WTC11 (cell line): ENCODE measurements around the gene PDCD1LG2. TPM values are rescaled to one million over a fixed set of nuclear protein-coding genes. Genes with fewer than 3 reads are reported as not detected.

Experiments
- ATAC-seq: fragments of 200-7000 bp; cut with Tn5 transposase; 2 replicates; pipeline ENCODE4 v1.10.0; 2021; ENCODE audit warnings: mild to moderate bottlenecking, moderate library complexity
- CTCF ChIA-PET: fragments of 300-600 bp; sonication (Branson Sonifier 250); formaldehyde crosslinking; loops from one replicate; lab custom pipeline; 2021; ENCODE audit warnings: antibody characterized with exemption; lab: Charles Lee
- POLR2A ChIA-PET: fragments of 350-600 bp; sonication (Branson Sonifier 250); formaldehyde crosslinking; loops from one replicate; lab custom pipeline; 2021; ENCODE audit warnings: antibody characterized with exemption; lab: Charles Lee
- DNase-seq: peaks from one replicate; pipeline ENCODE4 v3.0.0; 2021; ENCODE audit warnings: low spot score
- H3K27ac Mint-ChIP-seq: 2 replicates; pipeline ENCODE4 v1.8.0; 2021; ENCODE audit warnings: mixed read lengths
- H3K27me3 Mint-ChIP-seq: 2 replicates; pipeline ENCODE4 v1.8.0; 2021; ENCODE audit warnings: low read depth, mild to moderate bottlenecking, moderate library complexity, mixed read lengths
- H3K36me3 Mint-ChIP-seq: 2 replicates; pipeline ENCODE4 v1.8.0; 2021; ENCODE audit warnings: mixed read lengths
- H3K4me1 Mint-ChIP-seq: 2 replicates; pipeline ENCODE4 v1.8.0; 2022; ENCODE audit warnings: mixed read lengths
- H3K4me3 Mint-ChIP-seq: 2 replicates; pipeline ENCODE4 v1.8.0; 2021; ENCODE audit warnings: mild to moderate bottlenecking, moderate library complexity, mixed read lengths
- H3K9me3 Mint-ChIP-seq: 2 replicates; pipeline ENCODE4 v1.8.0; 2021; ENCODE audit warnings: mixed read lengths
- ATF2 ChIP-seq: sonication (generic); formaldehyde crosslinking; IDR thresholded peaks from 2 replicates; pipeline ENCODE4 v1.8.1; 2022; ENCODE audit warnings: low read depth, missing genetic modification reagents, borderline replicate concordance
- CREB1 ChIP-seq: sonication (generic); formaldehyde crosslinking; IDR thresholded peaks from 2 replicates; pipeline ENCODE4 v1.8.0; 2023; ENCODE audit warnings: mild to moderate bottlenecking, missing genetic modification reagents
- ERG ChIP-seq: fragments of 250-450 bp; sonication (Bioruptor Pico); IDR thresholded peaks from 2 replicates; pipeline ENCODE4 v1.8.0; 2021; ENCODE audit warnings: mild to moderate bottlenecking
- ESRRA ChIP-seq: sonication (generic); formaldehyde crosslinking; IDR thresholded peaks from 2 replicates; pipeline ENCODE4 v1.8.1; 2022; ENCODE audit warnings: mild to moderate bottlenecking, missing genetic modification reagents, borderline replicate concordance
- KAT7 ChIP-seq: sonication (generic); formaldehyde crosslinking; IDR thresholded peaks from 2 replicates; pipeline ENCODE4 v1.8.1; 2023; ENCODE audit warnings: missing genetic modification reagents, mild to moderate bottlenecking, borderline replicate concordance
- NFATC4 ChIP-seq: fragments of 250-450 bp; sonication (Bioruptor Pico); IDR thresholded peaks from 2 replicates; pipeline ENCODE4 v1.9.0; 2021; ENCODE audit warnings: mild to moderate bottlenecking
- NR3C1 ChIP-seq: sonication (generic); formaldehyde crosslinking; conservative IDR thresholded peaks from 2 replicates; pipeline ENCODE4 v1.8.1; 2023; ENCODE audit warnings: low read depth, mild to moderate bottlenecking, missing genetic modification reagents
- PRRX2 ChIP-seq: fragments of 250-450 bp; sonication (Bioruptor Pico); IDR thresholded peaks from 2 replicates; pipeline ENCODE4 v1.8.0; 2021; ENCODE audit warnings: mild to moderate bottlenecking
- RELA ChIP-seq: sonication (generic); formaldehyde crosslinking; IDR thresholded peaks from 2 replicates; pipeline ENCODE4 v1.8.1; 2022; ENCODE audit warnings: missing genetic modification reagents, mild to moderate bottlenecking, borderline replicate concordance
- RORB ChIP-seq: fragments of 250-450 bp; sonication (Bioruptor Pico); IDR thresholded peaks from 2 replicates; pipeline ENCODE4 v1.9.0; 2021; ENCODE audit warnings: mild to moderate bottlenecking
- SMAD4 ChIP-seq: sonication (generic); formaldehyde crosslinking; IDR thresholded peaks from 2 replicates; pipeline ENCODE4 v1.8.0; 2022; ENCODE audit warnings: mild to moderate bottlenecking, missing genetic modification reagents
- SOX15 ChIP-seq: fragments of 250-450 bp; sonication (Bioruptor Pico); IDR thresholded peaks from 2 replicates; pipeline ENCODE4 v1.9.0; 2021; ENCODE audit warnings: mild to moderate bottlenecking
- SP1 ChIP-seq: sonication (generic); formaldehyde crosslinking; conservative IDR thresholded peaks from 2 replicates; pipeline ENCODE4 v1.8.1; 2022; ENCODE audit warnings: missing genetic modification reagents
- ZNF317 ChIP-seq: sonication (generic); formaldehyde crosslinking; IDR thresholded peaks from 2 replicates; pipeline ENCODE4 v1.8.1; 2023; ENCODE audit warnings: low read depth, mild to moderate bottlenecking, moderate library complexity, missing genetic modification reagents, borderline replicate concordance
- total RNA-seq: library from RNA; stranded (reverse); gene quantifications from 3 replicates; pipeline ENCODE4 v1.2.3, GENCODE V29; 2021
- TF ChIP-seq, protein P1 (sequence below): sonication (generic); formaldehyde crosslinking; IDR thresholded peaks from 2 replicates; pipeline ENCODE4 v1.8.1; 2022; ENCODE audit warnings: mild to moderate bottlenecking, moderate library complexity, missing genetic modification reagents
- TF ChIP-seq, protein P2 (sequence below): sonication (generic); formaldehyde crosslinking; IDR thresholded peaks from 2 replicates; pipeline ENCODE4 v1.8.1; 2023; ENCODE audit warnings: mild to moderate bottlenecking, moderate library complexity, missing genetic modification reagents
- TF ChIP-seq, protein P3 (sequence below): fragments of 250-450 bp; sonication (Bioruptor Pico); IDR thresholded peaks from 2 replicates; pipeline ENCODE4 v1.9.0; 2021; ENCODE audit warnings: mild to moderate bottlenecking, borderline replicate concordance

The PDCD1LG2 gene
- total RNA-seq, 1 experiment from 2014 or later = not detected

DNA sequence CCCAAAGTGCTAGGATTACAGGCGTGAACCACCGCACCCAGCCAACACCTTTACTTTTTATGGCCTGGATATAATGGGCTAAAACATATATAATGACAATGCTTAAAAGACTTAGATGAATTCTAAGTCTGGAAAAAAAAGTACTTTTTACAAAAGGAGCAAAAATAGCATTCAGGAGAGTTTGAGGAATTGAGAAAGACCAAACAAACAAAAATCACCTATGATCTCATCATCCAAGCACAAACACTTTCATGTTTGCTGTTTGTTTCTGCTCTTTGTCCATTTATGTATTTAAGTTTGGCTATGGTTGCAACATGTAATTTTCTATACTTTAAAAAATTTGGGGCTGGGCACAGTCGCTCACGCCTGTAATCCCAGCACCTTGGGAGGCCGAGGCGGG, 63.8 kb downstream of the PDCD1LG2 start:
- no peak for DNase-seq
- Mint-ChIP-seq H3K4me3 (no peak overlapping the region), H3K36me3 (no peaks in the 10 kb centered on the region), H3K4me1 (peaks cover 6% of the 10 kb centered on the region), H3K27me3 (no peaks in the 10 kb centered on the region)
- POLR2A ChIA-PET = no interaction called here
- no peak for ATAC-seq
- no peak for TF ChIP-seq ESRRA (CRISPR knock-in tag)
- no peak for TF ChIP-seq CREB1 (CRISPR knock-in tag)
- TF ChIP-seq RELA (CRISPR knock-in tag) = no peak
- no peak for TF ChIP-seq KAT7 (CRISPR knock-in tag)
- TF ChIP-seq SOX15 (CRISPR knock-in tag) = no peak
- TF ChIP-seq, all 79 proteins: peak for 0
- Mint-ChIP-seq H3K27ac (no peak overlapping the region), H3K9me3 (peaks cover 6% of the 10 kb centered on the region)
- CTCF ChIA-PET = interaction anchor here (0.9 to 1.6 kb wide), 3 partner anchors 26 to 388 kb away, joined by 3 to 9 read pairs (median 3); partner anchors contain the start of genes CD274 and INSL6

- CTCF ChIA-PET = interaction anchor here (0.9 to 1.6 kb wide), 4 partner anchors 25 to 389 kb away, joined by 3 to 9 read pairs (median 3); partner anchors contain the start of genes CD274 and INSL6
- H3K4me3 Mint-ChIP-seq = no peak overlapping the region
Measured at GRCh38 chr9:5575000-5575399, 64.7 kb downstream of the PDCD1LG2 start.

DNA sequence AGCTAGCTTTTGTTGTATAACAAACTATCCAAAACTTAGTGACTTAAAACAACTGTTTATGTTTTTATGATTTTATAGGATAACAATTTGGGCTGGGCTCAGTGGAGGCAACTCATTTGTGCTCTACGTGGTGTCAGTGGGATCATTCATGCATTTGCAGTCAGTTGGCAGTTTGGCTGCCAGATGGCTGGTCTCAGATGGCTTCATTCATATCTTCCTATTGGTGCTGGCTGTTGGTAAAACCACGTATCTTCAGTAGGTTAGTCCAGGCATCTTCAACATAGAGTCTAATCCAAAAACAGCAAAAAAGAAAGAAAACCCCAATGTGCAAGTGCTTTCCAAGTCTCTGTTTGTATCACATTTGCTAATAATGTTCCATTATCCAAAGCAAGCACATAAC, 66.9 kb downstream of the PDCD1LG2 start:
- H3K9me3 Mint-ChIP-seq = peaks cover 26% of the 10 kb centered on the region
- no peak overlapping the region for H3K4me3 Mint-ChIP-seq
- no peaks in the 10 kb centered on the region for H3K27me3 Mint-ChIP-seq
- ChIA-PET POLR2A (no interaction called here), CTCF (interaction anchor here (1.7 kb wide), 1 partner anchor 23 kb away, joined by 5 read pairs; no protein-coding TSS in a partner anchor)
- DNase-seq (no peak), ATAC-seq (no peak)
- H3K36me3 Mint-ChIP-seq = peaks cover 2% of the 10 kb centered on the region; the same call in 1 of the 2 replicates
- H3K4me1 Mint-ChIP-seq = peaks cover 5% of the 10 kb centered on the region; the same call in 1 of the 2 replicates
- H3K27ac Mint-ChIP-seq = no peak overlapping the region
- TF ChIP-seq SMAD4 (CRISPR knock-in tag) = no peak
- no peak for TF ChIP-seq ERG (CRISPR knock-in tag)
- TF ChIP-seq PRRX2 (CRISPR knock-in tag) = no peak
- TF ChIP-seq, protein P1, sequence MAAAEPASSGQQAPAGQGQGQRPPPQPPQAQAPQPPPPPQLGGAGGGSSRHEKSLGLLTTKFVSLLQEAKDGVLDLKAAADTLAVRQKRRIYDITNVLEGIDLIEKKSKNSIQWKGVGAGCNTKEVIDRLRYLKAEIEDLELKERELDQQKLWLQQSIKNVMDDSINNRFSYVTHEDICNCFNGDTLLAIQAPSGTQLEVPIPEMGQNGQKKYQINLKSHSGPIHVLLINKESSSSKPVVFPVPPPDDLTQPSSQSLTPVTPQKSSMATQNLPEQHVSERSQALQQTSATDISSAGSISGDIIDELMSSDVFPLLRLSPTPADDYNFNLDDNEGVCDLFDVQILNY (CRISPR knock-in tag) = no peak
- TF ChIP-seq ATF2 (CRISPR knock-in tag) = no peak

More at GRCh38 chr9:5575000-5575399, 64.7 kb downstream of the PDCD1LG2 start:
- Mint-ChIP-seq H3K4me1 (peaks cover 4% of the 10 kb centered on the region), H3K27me3 (no peaks in the 10 kb centered on the region), H3K9me3 (peaks cover 11% of the 10 kb centered on the region), H3K27ac (no peak overlapping the region), H3K36me3 (no peaks in the 10 kb centered on the region)
- POLR2A ChIA-PET = no interaction called here
- DNase-seq = no peak
- no peak for TF ChIP-seq NFATC4 (CRISPR knock-in tag)
- TF ChIP-seq, protein P2, sequence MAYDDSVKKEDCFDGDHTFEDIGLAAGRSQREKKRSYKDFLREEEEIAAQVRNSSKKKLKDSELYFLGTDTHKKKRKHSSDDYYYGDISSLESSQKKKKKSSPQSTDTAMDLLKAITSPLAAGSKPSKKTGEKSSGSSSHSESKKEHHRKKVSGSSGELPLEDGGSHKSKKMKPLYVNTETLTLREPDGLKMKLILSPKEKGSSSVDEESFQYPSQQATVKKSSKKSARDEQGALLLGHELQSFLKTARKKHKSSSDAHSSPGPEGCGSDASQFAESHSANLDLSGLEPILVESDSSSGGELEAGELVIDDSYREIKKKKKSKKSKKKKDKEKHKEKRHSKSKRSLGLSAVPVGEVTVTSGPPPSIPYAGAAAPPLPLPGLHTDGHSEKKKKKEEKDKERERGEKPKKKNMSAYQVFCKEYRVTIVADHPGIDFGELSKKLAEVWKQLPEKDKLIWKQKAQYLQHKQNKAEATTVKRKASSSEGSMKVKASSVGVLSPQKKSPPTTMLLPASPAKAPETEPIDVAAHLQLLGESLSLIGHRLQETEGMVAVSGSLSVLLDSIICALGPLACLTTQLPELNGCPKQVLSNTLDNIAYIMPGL (CRISPR knock-in tag) = no peak
- TF ChIP-seq NR3C1 (CRISPR knock-in tag) = no peak
- TF ChIP-seq ZNF317 (CRISPR knock-in tag) = no peak
- TF ChIP-seq, protein P3, sequence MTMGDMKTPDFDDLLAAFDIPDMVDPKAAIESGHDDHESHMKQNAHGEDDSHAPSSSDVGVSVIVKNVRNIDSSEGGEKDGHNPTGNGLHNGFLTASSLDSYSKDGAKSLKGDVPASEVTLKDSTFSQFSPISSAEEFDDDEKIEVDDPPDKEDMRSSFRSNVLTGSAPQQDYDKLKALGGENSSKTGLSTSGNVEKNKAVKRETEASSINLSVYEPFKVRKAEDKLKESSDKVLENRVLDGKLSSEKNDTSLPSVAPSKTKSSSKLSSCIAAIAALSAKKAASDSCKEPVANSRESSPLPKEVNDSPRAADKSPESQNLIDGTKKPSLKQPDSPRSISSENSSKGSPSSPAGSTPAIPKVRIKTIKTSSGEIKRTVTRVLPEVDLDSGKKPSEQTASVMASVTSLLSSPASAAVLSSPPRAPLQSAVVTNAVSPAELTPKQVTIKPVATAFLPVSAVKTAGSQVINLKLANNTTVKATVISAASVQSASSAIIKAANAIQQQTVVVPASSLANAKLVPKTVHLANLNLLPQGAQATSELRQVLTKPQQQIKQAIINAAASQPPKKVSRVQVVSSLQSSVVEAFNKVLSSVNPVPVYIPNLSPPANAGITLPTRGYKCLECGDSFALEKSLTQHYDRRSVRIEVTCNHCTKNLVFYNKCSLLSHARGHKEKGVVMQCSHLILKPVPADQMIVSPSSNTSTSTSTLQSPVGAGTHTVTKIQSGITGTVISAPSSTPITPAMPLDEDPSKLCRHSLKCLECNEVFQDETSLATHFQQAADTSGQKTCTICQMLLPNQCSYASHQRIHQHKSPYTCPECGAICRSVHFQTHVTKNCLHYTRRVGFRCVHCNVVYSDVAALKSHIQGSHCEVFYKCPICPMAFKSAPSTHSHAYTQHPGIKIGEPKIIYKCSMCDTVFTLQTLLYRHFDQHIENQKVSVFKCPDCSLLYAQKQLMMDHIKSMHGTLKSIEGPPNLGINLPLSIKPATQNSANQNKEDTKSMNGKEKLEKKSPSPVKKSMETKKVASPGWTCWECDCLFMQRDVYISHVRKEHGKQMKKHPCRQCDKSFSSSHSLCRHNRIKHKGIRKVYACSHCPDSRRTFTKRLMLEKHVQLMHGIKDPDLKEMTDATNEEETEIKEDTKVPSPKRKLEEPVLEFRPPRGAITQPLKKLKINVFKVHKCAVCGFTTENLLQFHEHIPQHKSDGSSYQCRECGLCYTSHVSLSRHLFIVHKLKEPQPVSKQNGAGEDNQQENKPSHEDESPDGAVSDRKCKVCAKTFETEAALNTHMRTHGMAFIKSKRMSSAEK (CRISPR knock-in tag) = no peak
- TF ChIP-seq KAT7 (CRISPR knock-in tag) = no peak
- no peak for TF ChIP-seq SMAD4 (CRISPR knock-in tag)
- TF ChIP-seq, protein P1 (CRISPR knock-in tag) = no peak
- TF ChIP-seq RORB = no peak
- no peak for TF ChIP-seq SP1
- peak; percentile 52; the same call in 1 of the 2 replicates for ATAC-seq
